ENCODE results near the gene SPG7.
A peak's percentile ranks its signal among the peaks of the same experiment; 100 is the strongest.
"Not testable (repeated sequence)": the region's sequence is repeated elsewhere in the genome, so short reads cannot be mapped to it uniquely, and the experiment has no call there.

SPG7 gene

DNA sequence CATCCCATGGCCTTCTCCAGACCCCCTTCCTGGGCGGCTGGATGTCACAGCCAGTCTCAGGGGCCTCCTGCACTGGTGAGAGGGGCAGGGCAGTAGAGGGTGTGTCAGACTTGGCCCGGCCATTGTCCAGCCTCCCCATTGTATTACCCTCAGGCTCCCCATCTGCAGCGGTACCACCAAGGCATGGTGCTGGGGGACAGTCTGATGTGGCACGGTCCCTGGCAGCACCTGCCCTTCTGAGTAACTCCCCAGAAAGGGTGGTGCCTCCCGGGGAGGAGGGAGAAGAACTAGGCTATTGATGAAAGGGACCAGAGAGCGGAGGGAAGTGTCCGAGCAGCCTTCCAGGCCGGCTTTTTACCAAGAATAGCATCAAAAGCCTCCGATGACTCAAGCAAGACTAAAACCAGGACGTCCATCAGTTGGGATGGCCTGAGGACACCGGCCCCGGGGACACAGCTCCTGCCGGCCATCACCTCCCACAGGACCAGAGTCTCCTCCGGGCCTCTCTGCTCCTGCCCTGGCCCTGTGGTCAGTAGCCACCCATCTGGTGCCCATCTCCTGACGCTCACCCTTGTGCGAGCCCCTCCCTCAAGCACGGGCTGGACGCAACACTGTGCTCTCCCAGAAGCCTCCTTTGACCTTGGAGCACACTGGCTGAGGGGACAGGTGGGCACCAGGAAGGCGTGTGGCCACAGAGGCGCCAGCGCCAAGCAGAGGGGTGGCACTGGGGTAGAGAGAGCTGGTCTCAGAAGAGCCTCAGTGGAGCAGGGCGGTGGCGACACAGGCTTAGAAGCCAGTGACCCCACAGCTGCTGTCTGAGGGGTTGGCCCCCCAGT lies 61.5 kb downstream of the SPG7 start:
- ATAC-seq (no peak), DNase-seq (ENCODE audit: low spot score in 2 of 2) (no peak)
- Mint-ChIP-seq H3K4me3 (no peak overlapping the region), H3K27ac (peak overlapping the region; percentile 37), H3K4me1 (peaks cover 27% of the 10 kb centered on the region), H3K9me3 (no peaks in the 10 kb centered on the region), H3K36me3 (peaks cover 15% of the 10 kb centered on the region)

DNA sequence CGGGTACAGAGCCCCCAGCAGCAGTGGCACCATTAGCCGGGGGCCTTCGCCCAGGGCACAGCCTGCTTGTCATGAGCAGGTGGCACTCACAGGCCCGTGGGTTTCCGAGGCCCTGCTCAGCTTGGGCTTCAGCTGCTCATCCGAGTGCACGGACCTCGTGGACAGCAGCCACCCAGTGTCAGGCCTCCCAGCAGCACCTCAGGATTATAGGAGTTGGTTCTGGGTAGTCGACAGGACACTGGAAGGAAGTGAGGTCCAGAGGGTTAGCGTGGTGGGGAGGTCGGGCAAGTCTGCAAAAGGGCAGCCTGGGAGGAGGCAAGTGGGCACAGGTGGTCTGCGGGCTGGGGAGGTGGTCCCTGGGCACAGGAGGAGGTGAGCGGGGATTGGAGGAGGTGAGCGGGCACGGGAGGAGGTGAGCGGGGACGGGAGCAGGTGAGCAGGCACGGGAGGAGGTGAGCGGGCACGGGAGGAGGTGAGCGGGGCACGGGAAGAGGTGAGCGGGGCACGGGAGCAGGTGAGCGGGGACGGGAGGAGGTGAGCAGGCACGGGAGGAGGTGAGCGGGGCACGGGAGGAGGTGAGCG lies 62.2 kb downstream of the SPG7 start:
- Mint-ChIP-seq H3K4me1 (peaks cover 20% of the 10 kb centered on the region), H3K9me3 (no peaks in the 10 kb centered on the region), H3K4me3 (no peak overlapping the region), H3K36me3 (peaks cover 8% of the 10 kb centered on the region), H3K27ac (peak overlapping the region; percentile 37)
- no peak for DNase-seq (ENCODE audit: low spot score in 2 of 2)
- ATAC-seq: no peak

DNA sequence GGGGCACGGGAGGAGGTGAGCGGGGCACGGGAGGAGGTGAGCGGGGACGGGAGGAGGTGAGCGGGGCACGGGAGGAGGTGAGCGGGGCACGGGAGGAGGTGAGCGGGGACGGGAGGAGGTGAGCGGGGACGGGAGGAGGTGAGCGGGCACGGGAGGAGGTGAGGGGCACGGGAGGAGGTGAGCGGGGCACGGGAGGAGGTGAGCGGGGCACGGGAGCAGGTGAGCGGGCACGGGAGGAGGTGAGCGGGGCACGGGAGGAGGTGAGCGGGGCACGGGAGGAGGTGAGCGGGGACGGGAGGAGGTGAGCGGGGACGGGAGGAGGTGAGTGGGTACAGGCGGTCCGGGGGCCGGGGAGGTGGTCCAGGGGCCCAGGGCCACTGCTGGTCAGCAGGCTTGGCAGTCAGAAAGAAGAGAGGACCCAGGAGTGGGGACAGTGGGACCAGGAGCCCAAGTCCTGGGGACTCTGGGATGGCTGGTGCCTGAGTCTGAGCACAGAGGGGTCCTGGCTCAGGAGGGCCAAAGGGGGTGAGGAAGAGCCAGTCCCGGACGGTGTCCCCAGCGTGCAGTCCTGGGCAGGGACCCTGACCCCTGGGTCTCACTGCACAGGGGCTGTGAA lies 62.9 kb downstream of the SPG7 start:
- ATAC-seq, H3K4me3 Mint-ChIP-seq, H3K27ac Mint-ChIP-seq: not testable (repeated sequence)

DNA sequence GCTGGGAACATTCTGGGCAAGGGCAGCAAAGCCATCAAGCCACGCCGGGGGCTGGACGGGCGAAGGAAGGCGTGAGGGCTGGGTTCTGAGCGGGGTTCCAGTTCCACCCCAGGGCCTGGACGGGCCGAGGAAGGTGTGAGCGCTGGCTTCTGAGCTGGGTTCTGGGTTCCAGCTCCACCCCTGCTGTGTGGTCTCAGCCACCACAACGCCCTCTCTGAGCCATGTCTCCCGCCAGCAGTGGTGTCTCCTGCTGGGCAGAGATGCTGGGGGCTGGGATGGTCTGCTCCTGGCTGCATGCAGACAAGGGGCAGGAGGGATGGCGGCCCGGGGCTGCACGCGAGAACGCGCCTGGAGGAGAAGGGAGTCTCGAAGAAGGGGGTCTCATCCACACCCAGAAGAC lies 63.4 kb downstream of the SPG7 start:
- Mint-ChIP-seq H3K27ac (peak overlapping the region; percentile 40), H3K9me3 (no peaks in the 10 kb centered on the region), H3K4me3 (no peak overlapping the region), H3K36me3 (no peaks in the 10 kb centered on the region), H3K4me1 (peaks cover 8% of the 10 kb centered on the region)
- DNase-seq (ENCODE audit: low spot score in 2 of 2) (no peak), ATAC-seq (no peak)

More for the DNA sequence above, 62.9 kb downstream of the SPG7 start:
- DNase-seq (ENCODE audit: low spot score in 2 of 2); H3K9me3 Mint-ChIP-seq; H3K36me3 Mint-ChIP-seq: not testable (repeated sequence)
- H3K4me1 Mint-ChIP-seq: peaks cover 13% of the 10 kb centered on the region

DNA sequence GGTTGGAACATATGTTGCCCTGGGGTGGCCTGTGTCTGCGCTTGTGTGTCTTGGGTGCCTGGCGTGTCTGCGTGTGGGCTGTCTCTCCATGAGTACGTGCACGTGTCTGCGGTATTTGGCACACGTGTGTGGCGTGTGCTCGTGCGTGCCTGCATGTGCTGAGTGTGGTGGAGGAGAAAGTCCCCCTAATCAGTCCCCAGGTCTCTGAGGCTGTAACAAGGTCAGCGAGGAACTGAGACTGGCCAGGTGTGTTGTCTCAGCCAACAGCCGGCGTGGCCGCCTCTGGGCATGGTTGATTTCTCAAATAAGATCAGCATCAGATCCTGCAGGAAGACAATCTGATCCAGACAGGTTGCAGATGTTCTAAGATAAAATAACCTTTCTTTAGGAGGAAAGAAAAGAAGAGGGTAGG lies 63.9 kb downstream of the SPG7 start:
- peak overlapping the region; percentile 40 for H3K27ac Mint-ChIP-seq
- no peaks in the 10 kb centered on the region for H3K36me3 Mint-ChIP-seq
- H3K9me3 Mint-ChIP-seq: no peaks in the 10 kb centered on the region
- no peak overlapping the region for H3K4me3 Mint-ChIP-seq
- no peak for ATAC-seq
- DNase-seq (ENCODE audit: low spot score in 2 of 2): no peak
- H3K4me1 Mint-ChIP-seq: peaks cover 8% of the 10 kb centered on the region

DNA sequence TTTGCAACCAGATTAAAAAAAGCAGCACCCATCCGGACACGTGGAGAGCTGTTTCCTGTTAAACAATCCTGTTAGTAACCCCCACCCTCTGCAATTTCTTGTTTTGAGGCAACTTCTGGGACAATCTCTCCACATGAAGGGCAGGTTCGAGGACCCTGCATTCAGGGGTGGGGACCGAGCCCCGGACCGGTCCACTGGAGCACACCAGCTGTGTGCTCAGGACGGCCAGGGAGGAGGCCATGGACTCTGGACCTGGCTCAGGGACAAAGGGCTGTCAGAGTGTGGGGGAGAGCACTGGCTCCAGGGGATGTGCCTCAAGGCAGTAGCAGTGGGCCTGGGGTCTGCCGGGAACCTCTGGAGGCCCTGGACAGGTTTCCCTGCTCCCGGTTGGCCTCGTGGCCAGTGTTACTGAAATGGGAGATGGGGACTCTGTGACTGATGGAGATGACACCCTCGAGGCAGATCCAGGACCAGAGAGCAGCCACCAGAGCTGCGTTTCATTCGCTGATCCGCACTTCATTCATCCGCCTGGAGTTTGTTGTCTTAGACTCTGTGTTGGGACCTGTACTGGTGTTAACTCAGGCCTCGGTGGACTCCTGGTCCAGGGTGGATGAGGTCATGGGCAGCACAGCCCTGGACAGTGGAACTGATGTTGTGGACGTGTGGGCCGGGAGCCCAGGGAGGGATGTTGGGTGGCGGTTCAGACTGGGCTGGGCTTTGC lies 64.4 kb downstream of the SPG7 start:
- DNase-seq (ENCODE audit: low spot score in 2 of 2) (no peak), ATAC-seq (no peak)
- no peak overlapping the region for H3K4me3 Mint-ChIP-seq
- no peaks in the 10 kb centered on the region for H3K36me3 Mint-ChIP-seq
- peak overlapping the region; percentile 64 for H3K27ac Mint-ChIP-seq
- H3K9me3 Mint-ChIP-seq: no peaks in the 10 kb centered on the region
- H3K4me1 Mint-ChIP-seq: peaks cover 8% of the 10 kb centered on the region

DNA sequence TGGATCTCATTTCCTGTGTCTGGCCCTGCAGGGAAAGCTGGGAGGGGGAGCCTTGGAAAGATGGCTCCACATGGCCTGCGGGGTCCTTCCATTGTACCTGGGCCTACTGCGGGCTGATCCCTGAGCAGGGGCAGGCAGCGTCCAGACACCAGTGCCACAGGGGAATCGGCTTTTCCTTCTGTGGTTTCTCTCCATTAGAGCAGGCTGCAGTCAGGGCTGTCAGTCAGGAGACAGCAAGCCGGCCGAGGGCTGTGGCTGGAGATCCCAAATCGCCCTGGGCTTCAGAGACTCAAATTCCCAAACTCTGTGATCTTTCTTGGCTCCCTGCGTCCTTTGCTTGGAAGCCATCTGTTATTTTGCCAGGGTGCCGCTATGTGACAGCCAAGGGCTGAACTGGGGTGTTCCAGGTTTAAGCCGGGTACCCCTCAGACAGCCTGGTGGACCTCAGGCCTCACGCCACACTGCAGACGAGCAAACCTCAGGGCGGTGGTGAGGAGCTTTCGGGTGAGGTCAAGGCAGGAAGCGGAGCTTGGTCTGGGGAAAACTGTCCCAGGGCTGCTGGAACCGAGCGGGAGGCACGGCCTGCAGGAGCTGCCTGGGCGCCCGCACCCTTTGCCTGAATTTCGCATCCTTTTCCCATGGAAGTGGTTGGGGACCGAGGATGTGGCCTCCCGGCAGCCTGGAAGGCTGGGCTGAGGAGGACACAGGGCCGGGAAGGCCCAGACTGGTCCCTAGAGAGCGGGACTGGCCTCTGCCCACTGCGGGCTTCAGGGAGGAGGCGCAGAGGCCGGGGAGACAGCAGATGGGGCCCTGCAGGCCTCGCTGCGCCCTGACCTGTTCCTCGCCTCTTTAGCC lies 65.8 kb downstream of the SPG7 start:
- H3K4me1 Mint-ChIP-seq: peaks cover 8% of the 10 kb centered on the region
- H3K4me3 Mint-ChIP-seq: peak overlapping the region; percentile 60
- DNase-seq (ENCODE audit: low spot score in 2 of 2) (no peak), ATAC-seq (no peak)
- no peaks in the 10 kb centered on the region for H3K9me3 Mint-ChIP-seq
- no peaks in the 10 kb centered on the region for H3K36me3 Mint-ChIP-seq
- no peak overlapping the region for H3K27ac Mint-ChIP-seq

DNA sequence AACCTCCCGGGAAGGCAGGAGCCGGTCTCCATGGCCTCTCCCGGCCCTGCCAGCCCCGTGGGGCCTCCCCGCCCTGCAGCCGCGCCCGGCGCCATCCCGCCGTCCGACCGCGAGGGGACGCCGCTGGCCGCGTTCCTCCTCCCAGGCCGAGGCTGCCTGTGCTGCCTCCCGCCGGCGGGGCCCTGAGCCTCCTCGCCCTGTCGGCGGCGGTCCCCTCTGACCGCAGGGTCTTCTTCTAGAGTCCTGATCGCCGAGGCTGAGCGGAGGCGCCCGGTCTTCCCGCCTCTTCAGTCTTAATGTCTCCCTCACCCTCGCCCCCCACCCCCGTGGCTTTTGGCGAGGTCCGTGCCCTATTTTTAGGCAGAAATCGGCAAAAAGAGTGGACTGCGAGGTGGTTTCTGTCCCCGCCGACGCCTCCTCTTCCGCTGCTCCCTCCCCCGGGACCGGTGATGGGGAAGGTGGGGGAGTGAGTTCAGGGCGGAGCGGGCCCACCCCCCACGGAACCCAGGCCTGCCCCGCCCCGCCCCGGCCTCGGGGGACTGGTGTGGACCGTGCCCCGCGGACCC lies 66.6 kb downstream of the SPG7 start:
- no peak overlapping the region for H3K27ac Mint-ChIP-seq
- H3K36me3 Mint-ChIP-seq: no peaks in the 10 kb centered on the region
- H3K4me3 Mint-ChIP-seq: peak overlapping the region; percentile 60
- DNase-seq (ENCODE audit: low spot score in 2 of 2) (peak; percentile 61 to 80), ATAC-seq (peak; percentile 85)
- no peaks in the 10 kb centered on the region for H3K9me3 Mint-ChIP-seq
- H3K4me1 Mint-ChIP-seq: peaks cover 8% of the 10 kb centered on the region

DNA sequence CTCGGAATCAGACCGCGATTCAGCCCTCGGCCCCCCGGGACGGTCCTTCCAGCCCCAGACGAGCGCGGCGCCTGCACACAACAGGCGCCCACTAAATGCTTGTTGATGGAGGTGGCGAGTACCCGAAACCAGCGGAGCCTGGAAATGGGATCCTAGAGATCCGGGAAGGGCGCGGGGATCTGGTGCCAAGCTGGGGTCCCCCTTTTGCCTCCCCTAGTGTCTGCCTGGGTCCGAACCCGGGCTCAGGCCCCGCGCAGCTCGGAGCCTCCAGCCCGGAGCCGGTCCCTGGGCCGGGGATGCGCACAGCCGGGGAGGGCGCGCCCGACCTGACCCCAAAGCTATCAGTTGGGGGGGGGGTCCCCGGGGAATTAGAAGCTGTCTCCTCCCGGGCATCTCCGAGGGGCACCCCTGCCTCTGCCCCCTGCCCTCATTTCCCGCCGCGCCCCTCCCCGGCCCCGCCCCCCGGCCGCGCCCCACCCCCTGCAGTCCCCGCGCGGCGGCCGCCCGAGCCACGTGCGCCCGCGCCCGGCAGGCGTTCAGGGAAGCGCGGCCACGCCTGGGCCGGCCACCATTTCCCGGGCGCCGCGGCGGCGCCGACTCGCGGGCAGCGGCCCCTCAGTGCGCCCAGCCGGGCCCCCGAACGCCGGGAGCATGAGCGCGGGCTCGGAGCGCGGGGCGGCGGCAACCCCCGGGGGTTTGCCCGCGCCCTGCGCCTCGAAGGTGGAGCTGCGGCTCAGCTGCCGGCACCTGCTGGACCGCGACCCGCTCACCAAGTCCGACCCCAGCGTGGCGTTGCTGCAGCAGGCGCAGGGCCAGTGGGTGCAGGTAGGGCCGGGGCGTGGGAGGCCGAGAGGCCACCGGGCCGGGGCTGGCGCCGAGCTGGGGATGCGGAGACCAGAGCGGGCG lies 67.3 kb downstream of the SPG7 start, which contains the start of gene CPNE7:
TSS of gene CPNE7 (plus strand) at position 512 of the 906 bp plus-strand sequence. CDS start at position 652, 140 bp downstream.
- no peaks in the 10 kb centered on the region for H3K9me3 Mint-ChIP-seq

DNA sequence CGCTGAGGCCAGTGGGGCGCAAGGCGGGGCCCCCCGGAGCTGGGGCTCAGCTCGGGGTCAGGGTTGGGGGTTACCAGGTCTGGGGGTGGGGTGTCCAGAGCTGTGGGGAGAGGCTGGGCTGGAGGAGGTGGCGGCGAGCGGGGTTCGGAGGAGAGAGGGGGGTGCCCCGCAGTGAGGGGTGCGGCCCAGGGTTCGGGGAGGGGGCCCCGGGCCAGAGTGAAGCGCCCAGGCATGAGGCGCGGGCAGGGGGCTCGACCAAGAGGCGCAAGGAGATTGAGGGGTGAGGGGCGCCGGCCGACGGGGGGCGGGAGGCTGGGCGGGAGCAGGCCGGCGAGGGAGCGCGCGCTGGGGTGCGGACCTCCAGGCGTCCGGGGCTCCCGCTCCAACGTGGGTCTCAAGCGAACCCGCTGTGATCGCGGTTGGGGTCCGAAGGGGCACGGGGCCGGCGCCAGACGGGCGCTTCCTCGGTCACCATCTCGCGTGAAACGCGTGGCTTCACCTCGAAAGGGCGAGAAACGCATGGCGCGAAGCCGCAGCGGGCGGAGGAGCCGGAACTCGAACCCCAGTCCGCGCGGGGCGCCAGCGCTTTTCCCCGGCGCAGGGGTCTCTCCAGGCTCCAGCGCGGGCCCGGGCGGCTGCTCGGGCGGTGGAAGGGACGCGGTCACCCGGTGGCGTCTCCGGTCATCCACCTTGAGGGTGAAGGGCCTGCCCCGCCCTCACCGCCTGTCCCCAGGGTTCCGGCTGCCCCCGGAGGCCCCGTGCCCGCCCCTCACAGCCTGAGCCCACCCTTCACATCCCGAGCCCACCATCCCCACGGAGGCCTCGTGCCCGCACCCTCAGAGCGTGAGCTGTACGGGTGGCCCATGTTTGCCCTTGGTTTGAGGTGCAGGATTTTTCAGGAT lies 68.2 kb downstream of the SPG7 start:
- H3K4me1 Mint-ChIP-seq: peaks cover 8% of the 10 kb centered on the region
- DNase-seq (ENCODE audit: low spot score in 2 of 2) (no peak), ATAC-seq (no peak)
- H3K9me3 Mint-ChIP-seq: no peaks in the 10 kb centered on the region
- H3K36me3 Mint-ChIP-seq: no peaks in the 10 kb centered on the region
- peak overlapping the region; percentile 16 for H3K4me3 Mint-ChIP-seq
- no peak overlapping the region for H3K27ac Mint-ChIP-seq

More for the DNA sequence above, 67.3 kb downstream of the SPG7 start, which contains the start of gene CPNE7:
- ATAC-seq: peak; percentile 48
- Mint-ChIP-seq H3K4me1 (peaks cover 8% of the 10 kb centered on the region), H3K36me3 (no peaks in the 10 kb centered on the region), H3K4me3 (peak within 1 kb of the TSS; percentile 60), H3K27ac (no peak within 1 kb of the TSS)
- no peak for DNase-seq (ENCODE audit: low spot score in 2 of 2)

DNA sequence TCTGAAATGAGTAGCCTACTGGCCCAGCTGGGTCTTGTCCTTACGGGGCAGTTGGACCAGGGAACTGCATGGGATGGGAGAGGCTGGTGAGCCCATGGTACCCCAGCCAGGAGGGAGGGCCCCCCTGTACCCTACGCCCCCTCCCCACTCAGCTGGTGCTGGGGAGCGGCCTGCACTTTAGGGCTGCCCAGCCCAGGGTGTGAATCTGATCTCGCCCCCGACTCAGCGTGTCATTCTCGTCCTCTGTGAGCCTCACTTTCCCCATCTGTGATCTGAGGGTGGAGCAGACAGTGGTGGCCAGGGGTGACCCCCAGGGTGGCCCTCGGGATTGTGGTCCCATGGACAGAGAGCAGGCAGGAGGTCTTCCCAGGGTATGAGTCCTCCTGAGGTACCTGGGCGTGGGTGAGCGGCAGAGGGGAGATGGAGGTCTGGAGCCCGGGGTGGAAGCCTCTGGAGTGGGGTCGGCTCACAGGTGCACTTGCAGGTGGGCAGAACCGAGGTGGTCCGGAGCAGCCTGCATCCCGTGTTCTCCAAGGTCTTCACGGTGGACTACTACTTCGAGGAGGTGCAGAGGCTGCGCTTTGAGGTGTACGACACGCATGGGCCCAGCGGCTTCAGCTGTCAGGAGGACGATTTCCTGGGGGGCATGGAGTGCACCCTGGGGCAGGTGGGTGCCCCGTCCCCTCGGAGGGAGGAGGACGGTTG lies 69.0 kb downstream of the SPG7 start:
- DNase-seq (ENCODE audit: low spot score in 2 of 2): no peak
- no peak for ATAC-seq
- no peaks in the 10 kb centered on the region for H3K9me3 Mint-ChIP-seq
- H3K4me3 Mint-ChIP-seq: peak overlapping the region; percentile 16
- H3K27ac Mint-ChIP-seq: no peak overlapping the region
- peaks cover under 1% of the 10 kb centered on the region for H3K4me1 Mint-ChIP-seq
- H3K36me3 Mint-ChIP-seq: no peaks in the 10 kb centered on the region

DNA sequence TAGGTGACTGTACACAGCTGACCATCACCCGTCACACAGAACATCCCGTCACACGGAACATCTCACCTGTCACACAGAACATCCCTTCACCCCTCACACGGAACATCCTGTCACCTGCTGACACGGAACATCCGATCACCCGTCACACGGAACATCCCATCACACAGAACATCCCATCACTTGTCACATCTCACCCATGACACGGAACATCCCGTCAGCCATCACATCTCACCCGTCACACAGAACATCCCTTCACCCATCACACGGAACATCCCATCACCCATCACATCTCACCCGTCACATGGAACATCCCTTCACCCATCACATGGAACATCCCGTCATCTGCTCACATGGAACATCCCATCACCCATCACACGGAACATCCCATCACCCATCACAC lies 71.1 kb downstream of the SPG7 start:
- Mint-ChIP-seq H3K4me3 (no peak overlapping the region), H3K4me1 (no peaks in the 10 kb centered on the region), H3K27ac (no peak overlapping the region), H3K9me3 (no peaks in the 10 kb centered on the region), H3K36me3 (no peaks in the 10 kb centered on the region)
- no peak for ATAC-seq
- DNase-seq (ENCODE audit: low spot score in 2 of 2): no peak
